Body of pancreas (tissue), 4 donors: ENCODE results near the gene RFTN2.

ENCODE experiments used
- CTCF ChIP-seq, 7 experiments: fragments of 450-650 bp in 4 of 7; fragments of 200-600 bp in 3 of 7; sonication (generic) in 3 of 7; IDR thresholded peaks; one replicate each; pipeline ENCODE4 v1.5.1; 2016 to 2019; ENCODE audit warnings: antibody characterized with exemption in 7 of 7
- POLR2A ChIP-seq, 3 donors: fragments of 450-650 bp; IDR thresholded peaks; one replicate each; pipeline ENCODE4 v1.6.1; 2016; ENCODE audit warnings: antibody characterized with exemption in 3 of 3, mild to moderate bottlenecking in 2 of 3

- TF ChIP-seq CTCF (IDR thresholded peaks at IDR 0.05): no peak
- TF ChIP-seq POLR2A (IDR thresholded peaks at IDR 0.05): no peak
These were observed 78.6 kb downstream of the RFTN2 start for GRCh38 chr2:197596766-197597165.
